Neural cell (in vitro differentiated cells): ENCODE results near the gene CNR2. TPM values are rescaled to one million over a fixed set of nuclear protein-coding genes. Genes with fewer than 3 reads are reported as not detected.
"Not testable (repeated sequence)": the region's sequence is repeated elsewhere in the genome, so short reads cannot be mapped to it uniquely, and the experiment has no call there.

Experiments used
- H2AFZ ChIP-seq: fragments of 200-600, 300-800 bp; sonication (generic), shearing (Covaris generic); 2 replicates; pipeline ENCODE4 v1.6.0; 2014; ENCODE audit warnings: low read depth, mild to moderate bottlenecking, antibody characterized with exemption, low read length, moderate library complexity
- H3F3A ChIP-seq: fragments of 200-600 bp; shearing (Covaris generic); 2 replicates; pipeline ENCODE4 v1.6.1; 2016; ENCODE audit warnings: mild to moderate bottlenecking, moderate library complexity, mixed read lengths, antibody characterized with exemption, low read length; ENCODE audit not compliant: insufficient read depth, poor library complexity, severe bottlenecking
- H3K27ac ChIP-seq: fragments of 200-600, 300-800 bp; sonication (generic), shearing (Covaris generic); 2 replicates; pipeline ENCODE4 v1.5.1; 2014; ENCODE audit warnings: mild to moderate bottlenecking, low read length, moderate library complexity
- H3K27me3 ChIP-seq: fragments of 300-800, 200-600 bp; sonication (generic), shearing (Covaris generic); 2 replicates; pipeline ENCODE4 v1.6.0; 2014; ENCODE audit warnings: mild to moderate bottlenecking, low read depth, low read length, moderate library complexity; ENCODE audit not compliant: insufficient read depth
- H3K36me3 ChIP-seq: fragments of 300-800, 200-600 bp; sonication (generic), shearing (Covaris generic); 2 replicates; pipeline ENCODE4 v1.5.1; 2014; ENCODE audit warnings: mild to moderate bottlenecking, antibody characterized with exemption, low read length, moderate library complexity; ENCODE audit not compliant: insufficient read depth
- H3K4me2 ChIP-seq: fragments of 300-800, 200-600 bp; sonication (generic), shearing (Covaris generic); 2 replicates; pipeline ENCODE4 v1.6.0; 2014; ENCODE audit warnings: mild to moderate bottlenecking, low read length
- H3K4me3 ChIP-seq: fragments of 300-800, 200-600 bp; sonication (generic), shearing (Covaris generic); 2 replicates; pipeline ENCODE4 v1.5.1; 2014; ENCODE audit warnings: mild to moderate bottlenecking, low read length, moderate library complexity
- H3K79me2 ChIP-seq: fragments of 200-600 bp; shearing (Covaris generic); replicated peaks from 2 replicates; pipeline ENCODE4 v1.6.0; 2014; ENCODE audit warnings: mild to moderate bottlenecking, low read length, moderate library complexity; ENCODE audit not compliant: insufficient read depth
- H3K9ac ChIP-seq: fragments of 300-800, 200-600 bp; sonication (generic), shearing (Covaris generic); 2 replicates; pipeline ENCODE4 v1.6.1; 2016; ENCODE audit warnings: mild to moderate bottlenecking, low read length, mixed read lengths
- H3K9me2 ChIP-seq: fragments of 200-600 bp; shearing (Covaris generic); 2 replicates; pipeline ENCODE4 v1.6.1; 2016; ENCODE audit warnings: mild to moderate bottlenecking, low read length, mixed read lengths; ENCODE audit not compliant: insufficient read depth
- H3K9me3 ChIP-seq: fragments of 200-600, 300-800 bp; sonication (generic), shearing (Covaris generic); 2 replicates; pipeline ENCODE4 v1.6.1; 2016; ENCODE audit warnings: mild to moderate bottlenecking, mixed run types, low read length, moderate library complexity, mixed read lengths
- H4K20me1 ChIP-seq: fragments of 200-600 bp; shearing (Covaris generic); 2 replicates; pipeline ENCODE4 v1.6.1; 2016; ENCODE audit warnings: mild to moderate bottlenecking, mixed run types; ENCODE audit not compliant: insufficient read depth
- CTCF ChIP-seq: fragments of 450-650 bp; IDR thresholded peaks from 2 replicates; pipeline ENCODE4 v1.5.1; 2014; ENCODE audit warnings: antibody characterized with exemption, mild to moderate bottlenecking, moderate library complexity; ENCODE audit not compliant: poor library complexity, severe bottlenecking
- EP300 ChIP-seq: fragments of 450-650 bp; conservative IDR thresholded peaks from 2 replicates; pipeline ENCODE4 v1.6.1; 2014; ENCODE audit warnings: antibody characterized with exemption, mild to moderate bottlenecking, moderate library complexity; ENCODE audit not compliant: poor library complexity, severe bottlenecking
- EZH2 ChIP-seq: fragments of 200-600, 300-800 bp; shearing (Covaris generic), sonication (generic); IDR thresholded peaks from 2 replicates; pipeline ENCODE4 v1.6.1; 2014; ENCODE audit warnings: antibody characterized with exemption, low read length, borderline replicate concordance, mild to moderate bottlenecking; ENCODE audit not compliant: insufficient read depth, poor library complexity, severe bottlenecking
- MXI1 ChIP-seq: fragments of 450-650 bp; conservative IDR thresholded peaks from 2 replicates; pipeline ENCODE4 v1.6.1; 2014; ENCODE audit warnings: antibody characterized with exemption, mild to moderate bottlenecking; ENCODE audit not compliant: poor library complexity, severe bottlenecking
- POLR2AphosphoS5 ChIP-seq: IDR thresholded peaks from 2 replicates; pipeline ENCODE4 v1.6.1; 2012
- RAD21 ChIP-seq: fragments of 450-650 bp; conservative IDR thresholded peaks from 2 replicates; pipeline ENCODE4 v1.6.1; 2014; ENCODE audit warnings: antibody characterized with exemption, mild to moderate bottlenecking, moderate library complexity
- SMC3 ChIP-seq: fragments of 450-650 bp; conservative IDR thresholded peaks from 2 replicates; pipeline ENCODE4 v1.6.1; 2014; ENCODE audit warnings: antibody characterized with exemption, mild to moderate bottlenecking, moderate library complexity; ENCODE audit not compliant: poor library complexity
- TAF1 ChIP-seq: IDR thresholded peaks from 2 replicates; pipeline ENCODE4 v1.6.1; 2012; ENCODE audit warnings: low read depth
- polyA plus RNA-seq: library from polyadenylated mRNA; depleted of rRNA; stranded (reverse); fragments of >200 nt; gene quantifications from 2 replicates; pipeline ENCODE4 v1.2.3, GENCODE V29; 2014
- TF ChIP-seq, protein P1 (sequence below): IDR thresholded peaks from 2 replicates; pipeline ENCODE4 v1.6.1; 2012; ENCODE audit warnings: borderline replicate concordance

Gene CNR2
- polyA plus RNA-seq, 1 donor from 2014 or later: not detected

- Histone ChIP-seq H3K9me2 (no peaks in the 10 kb centered on the region), H3K36me3 (no peaks in the 10 kb centered on the region), H3K79me2 (no peaks in the 10 kb centered on the region), H4K20me1 (no peaks in the 10 kb centered on the region), H3K4me2 (no peak overlapping the region), H3K27me3 (peaks cover 23% of the 10 kb centered on the region), H3K9me3 (no peaks in the 10 kb centered on the region), H3K27ac (no peak overlapping the region), H3K9ac (no peak overlapping the region), H3K4me3 (no peak overlapping the region), H3F3A (no peaks in the 10 kb centered on the region), H2AFZ (no peak overlapping the region)
- TF ChIP-seq SMC3: no peak
- no peak for TF ChIP-seq EZH2
- no peak for TF ChIP-seq CTCF
- no peak for TF ChIP-seq POLR2AphosphoS5
- no peak for TF ChIP-seq TAF1
- TF ChIP-seq MXI1: no peak
- no peak for TF ChIP-seq RAD21
- TF ChIP-seq, protein P1, sequence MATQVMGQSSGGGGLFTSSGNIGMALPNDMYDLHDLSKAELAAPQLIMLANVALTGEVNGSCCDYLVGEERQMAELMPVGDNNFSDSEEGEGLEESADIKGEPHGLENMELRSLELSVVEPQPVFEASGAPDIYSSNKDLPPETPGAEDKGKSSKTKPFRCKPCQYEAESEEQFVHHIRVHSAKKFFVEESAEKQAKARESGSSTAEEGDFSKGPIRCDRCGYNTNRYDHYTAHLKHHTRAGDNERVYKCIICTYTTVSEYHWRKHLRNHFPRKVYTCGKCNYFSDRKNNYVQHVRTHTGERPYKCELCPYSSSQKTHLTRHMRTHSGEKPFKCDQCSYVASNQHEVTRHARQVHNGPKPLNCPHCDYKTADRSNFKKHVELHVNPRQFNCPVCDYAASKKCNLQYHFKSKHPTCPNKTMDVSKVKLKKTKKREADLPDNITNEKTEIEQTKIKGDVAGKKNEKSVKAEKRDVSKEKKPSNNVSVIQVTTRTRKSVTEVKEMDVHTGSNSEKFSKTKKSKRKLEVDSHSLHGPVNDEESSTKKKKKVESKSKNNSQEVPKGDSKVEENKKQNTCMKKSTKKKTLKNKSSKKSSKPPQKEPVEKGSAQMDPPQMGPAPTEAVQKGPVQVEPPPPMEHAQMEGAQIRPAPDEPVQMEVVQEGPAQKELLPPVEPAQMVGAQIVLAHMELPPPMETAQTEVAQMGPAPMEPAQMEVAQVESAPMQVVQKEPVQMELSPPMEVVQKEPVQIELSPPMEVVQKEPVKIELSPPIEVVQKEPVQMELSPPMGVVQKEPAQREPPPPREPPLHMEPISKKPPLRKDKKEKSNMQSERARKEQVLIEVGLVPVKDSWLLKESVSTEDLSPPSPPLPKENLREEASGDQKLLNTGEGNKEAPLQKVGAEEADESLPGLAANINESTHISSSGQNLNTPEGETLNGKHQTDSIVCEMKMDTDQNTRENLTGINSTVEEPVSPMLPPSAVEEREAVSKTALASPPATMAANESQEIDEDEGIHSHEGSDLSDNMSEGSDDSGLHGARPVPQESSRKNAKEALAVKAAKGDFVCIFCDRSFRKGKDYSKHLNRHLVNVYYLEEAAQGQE: no peak
- no peak for TF ChIP-seq EP300
Observed at GRCh38 chr1:23836037-23836436, 77.1 kb downstream of the CNR2 start.

DNA sequence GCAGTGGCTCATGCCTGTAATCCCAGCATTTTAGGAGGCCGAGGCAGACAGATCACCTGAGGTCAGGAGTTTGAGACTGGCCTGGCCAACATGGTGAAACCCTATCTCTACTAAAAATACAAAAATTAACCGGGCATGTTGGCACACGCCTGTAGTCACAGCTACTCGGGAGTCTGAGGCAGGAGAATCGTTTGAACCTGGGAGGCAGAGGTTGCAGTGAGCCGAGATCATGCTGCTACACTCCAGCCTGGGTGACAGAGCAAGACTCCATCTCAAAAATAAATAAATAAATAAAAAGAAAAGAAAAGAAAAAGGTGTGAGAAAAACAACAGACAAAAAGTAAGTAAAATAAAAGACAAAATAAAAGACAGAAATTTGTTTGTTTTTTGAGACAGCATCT, 79.0 kb downstream of the CNR2 start:
- peaks cover 23% of the 10 kb centered on the region for H3K27me3 ChIP-seq
- not testable (repeated sequence) for H2AFZ ChIP-seq, H3F3A ChIP-seq, H3K79me2 ChIP-seq, H4K20me1 ChIP-seq, H3K4me3 ChIP-seq, H3K9ac ChIP-seq, H3K9me2 ChIP-seq, H3K9me3 ChIP-seq, H3K4me2 ChIP-seq, H3K36me3 ChIP-seq, H3K27ac ChIP-seq

GRCh38 chr1:23827717-23828116, 85.4 kb downstream of the CNR2 start:
- Histone ChIP-seq H3K79me2 (no peaks in the 10 kb centered on the region), H3K36me3 (no peaks in the 10 kb centered on the region), H3K4me2 (no peak overlapping the region), H3K4me3 (no peak overlapping the region), H2AFZ (no peak overlapping the region), H3K9me2 (no peaks in the 10 kb centered on the region), H3K27ac (no peak overlapping the region), H3K9me3 (no peaks in the 10 kb centered on the region), H3F3A (no peaks in the 10 kb centered on the region), H3K27me3 (no peaks in the 10 kb centered on the region), H4K20me1 (no peaks in the 10 kb centered on the region), H3K9ac (no peak overlapping the region)
- TF ChIP-seq TAF1 (no peak), EP300 (no peak), POLR2AphosphoS5 (no peak), EZH2 (no peak), SMC3 (no peak), CTCF (no peak), RAD21 (no peak), MXI1 (no peak)
- TF ChIP-seq, protein P1: no peak
